HepG2 (cell line): ENCODE data around the gene APBB2. TPM values are rescaled to one million over a fixed set of nuclear protein-coding genes. Genes with fewer than 3 reads are reported as not detected.

Experiments used
- ATAC-seq: fragments of 200-7000 bp; cut with Tn5 transposase; 3 replicates; pipeline ENCODE4 v1.9.1; 2020; ENCODE audit warnings: mild to moderate bottlenecking, moderate library complexity
- BruUV-seq: library from RNA; stranded (reverse); fragments of 400-500 nt; replicated peaks from 2 replicates; lab custom pipeline; 2021; lab: Mats Ljungman, UMichigan
- CTCF ChIA-PET: fragments of 300-600 bp; formaldehyde crosslinking; extraction: SDS; loops from one replicate; lab custom pipeline; 2021; ENCODE audit warnings: low total read pairs, inconsistent platforms, low intra/inter-chr PET ratio; lab: Yijun Ruan, JAX
- POLR2A ChIA-PET: fragments of 350-600 bp; sonication (Branson Sonifier 250); formaldehyde crosslinking; loops from one replicate; lab custom pipeline; 2020; ENCODE audit warnings: antibody characterized with exemption, inconsistent platforms; lab: Yijun Ruan, JAX
- DNase-seq: peaks from one replicate; pipeline ENCODE4 v3.0.0-alpha.2; 2015; ENCODE audit warnings: low spot score
- FAIRE-seq: peaks from 3 replicates; lab custom pipeline; 2011; peaks lifted over from hg19 to GRCh38; lab: Jason Lieb, UNC
- H2AFZ ChIP-seq: one replicate; pipeline ENCODE4 v1.6.1; 2011; ENCODE audit warnings: low read length, inconsistent platforms
- H3K27ac ChIP-seq: fragments of 300-600 bp; 3 replicates; pipeline ENCODE4 v1.8.0; 2011; ENCODE audit warnings: mixed run types, mild to moderate bottlenecking, mixed read lengths, low read length, inconsistent platforms; ENCODE audit not compliant: insufficient read depth; ENCODE audit errors: extremely low read length
- H3K27me3 ChIP-seq, 2 experiments: fragments of 200-600 bp in 1 of 2; 2 replicates in 1 of 2; 3 replicates in 1 of 2; pipeline versions ENCODE4 v1.6.0 to v1.8.0; 2011; ENCODE audit warnings: low read length in 2 of 2, mild to moderate bottlenecking in 2 of 2, moderate library complexity in 2 of 2, inconsistent platforms in 1 of 2; ENCODE audit not compliant: insufficient read depth in 2 of 2, control insufficient read depth in 1 of 2
- H3K36me3 ChIP-seq, 2 experiments: fragments of 200-600 bp in 1 of 2; replicated peaks in 1 of 2; 2 replicates in 1 of 2; 3 replicates in 1 of 2; pipeline versions ENCODE4 v1.5.1 to v1.8.0; 2011; ENCODE audit warnings: low read length in 2 of 2, inconsistent platforms in 1 of 2; ENCODE audit not compliant: insufficient read depth in 2 of 2, control insufficient read depth in 1 of 2
- H3K4me1 ChIP-seq: 2 replicates; pipeline ENCODE4 v1.5.1; 2012; ENCODE audit warnings: low read length, inconsistent platforms; ENCODE audit not compliant: insufficient read depth
- H3K4me2 ChIP-seq: 2 replicates; pipeline ENCODE4 v1.6.0; 2011; ENCODE audit warnings: low read depth, low read length, inconsistent platforms
- H3K4me3 ChIP-seq, 3 experiments: fragments of 200-600 bp in 1 of 3; sonication (generic), shearing (Covaris generic) in 1 of 3; replicated peaks in 1 of 3; 2 replicates each; pipeline ENCODE4 v1.5.1; 2011 to 2016; ENCODE audit warnings: low read length in 3 of 3, inconsistent platforms in 2 of 3, low read depth in 2 of 3, mild to moderate bottlenecking in 2 of 3, control low read depth in 1 of 3, mixed read lengths in 1 of 3; ENCODE audit not compliant: insufficient read depth in 1 of 3
- H3K79me2 ChIP-seq: one replicate; pipeline ENCODE4 v1.6.1; 2011; ENCODE audit warnings: low read length, inconsistent platforms; ENCODE audit not compliant: insufficient read depth
- H3K9ac ChIP-seq: 2 replicates; pipeline ENCODE4 v1.6.0; 2011; ENCODE audit warnings: mild to moderate bottlenecking, low read depth, low read length, inconsistent platforms; ENCODE audit not compliant: insufficient read depth
- H3K9me3 ChIP-seq: 2 replicates; pipeline ENCODE4 v1.5.1; 2012; ENCODE audit warnings: mild to moderate bottlenecking, low read length
- H4K20me1 ChIP-seq: 2 replicates; pipeline ENCODE4 v1.6.0; 2011; ENCODE audit warnings: inconsistent platforms, mild to moderate bottlenecking, low read length, moderate library complexity; ENCODE audit not compliant: insufficient read depth
- GABPA ChIP-seq, 2 experiments: IDR thresholded peaks; 2 replicates each; pipeline ENCODE4 v1.6.1; 2011 to 2016; ENCODE audit warnings: low read depth in 2 of 2, low read length in 1 of 2, missing biosample characterization in 1 of 2, missing genetic modification characterization in 1 of 2
- KAT2B ChIP-seq: fragments of 150-350 bp; IDR thresholded peaks from 2 replicates; pipeline ENCODE4 v1.6.1; 2014; ENCODE audit warnings: low read depth, low read length, borderline replicate concordance
- MED8 ChIP-seq: sonication (generic); formaldehyde crosslinking; IDR thresholded peaks from 2 replicates; pipeline ENCODE4 v1.8.1; 2023; ENCODE audit warnings: mild to moderate bottlenecking, missing genetic modification reagents; ENCODE audit not compliant: insufficient replicate concordance
- TRIM24 ChIP-seq: sonication (generic); formaldehyde crosslinking; IDR thresholded peaks from 2 replicates; pipeline ENCODE4 v1.8.0; 2022; ENCODE audit warnings: mild to moderate bottlenecking, missing genetic modification reagents
- ZNF224 ChIP-seq: sonication (generic); formaldehyde crosslinking; IDR thresholded peaks from 2 replicates; pipeline ENCODE4 v1.5.0; 2020; ENCODE audit warnings: mild to moderate bottlenecking, missing genetic modification reagents
- ZNF446 ChIP-seq: sonication (generic); formaldehyde crosslinking; IDR thresholded peaks from 2 replicates; pipeline ENCODE4 v1.5.0; 2020; ENCODE audit warnings: mild to moderate bottlenecking, missing genetic modification reagents
- ZNF552 ChIP-seq: sonication (generic); formaldehyde crosslinking; IDR thresholded peaks from 2 replicates; pipeline ENCODE4 v1.9.0; 2022; ENCODE audit warnings: missing genetic modification reagents, mild to moderate bottlenecking, borderline replicate concordance
- ZNF672 ChIP-seq: sonication (generic); formaldehyde crosslinking; IDR thresholded peaks from 2 replicates; pipeline ENCODE4 v1.8.1; 2022; ENCODE audit warnings: missing genetic modification reagents
- WGBS: methylation state at CpG from one replicate; pipeline ENCODE4 v1.1.6; 2017; ENCODE audit warnings: low lambda C conversion rate; 5-methylcytosine and 5-hydroxymethylcytosine counted together
- in situ Hi-C: cut with HindIII; loops from 2 replicates; pipeline ENCODE4 v1.10.0; 2017; ENCODE audit warnings: low pct_unique_long_range_greater_than_20kb; ENCODE audit not compliant: extremely low pct_ligation_motif_present
- intact Hi-C: fragments of 100-400 bp; cut with micrococcal nuclease; formaldehyde crosslinking; loops from one replicate; pipeline ENCODE4 v1.10.0; 2022; ENCODE audit not compliant: unreplicated experiment
- polyA plus RNA-seq, 8 experiments: library from polyadenylated mRNA; depleted of rRNA in 3 of 8; stranded (reverse) in 7 of 8; unstranded in 1 of 8; fragments of >200 nt; fragmentation: Illumina TruSeq in 4 of 8; extraction: Trizol in 4 of 8; gene quantifications; 2 replicates each; pipeline versions ENCODE4 v1.2.1 to v1.2.3, GENCODE V29; 2011 to 2016; ENCODE audit warnings: low read depth in 4 of 8, missing spikeins in 1 of 8, mixed read lengths in 1 of 8; ENCODE audit not compliant: insufficient read depth in 1 of 8
- total RNA-seq, 5 experiments: library from RNA; depleted of rRNA; stranded (reverse); fragments of >200 nt; fragmentation: Illumina TruSeq; extraction: Trizol; gene quantifications; 2 replicates each; pipeline ENCODE4 v1.2.3, GENCODE V29; 2016; ENCODE audit warnings: low read depth in 1 of 5
- TF ChIP-seq, protein P1 (sequence below): sonication (generic); formaldehyde crosslinking; IDR thresholded peaks from 2 replicates; pipeline ENCODE4 v1.8.1; 2022; ENCODE audit warnings: low read depth, mild to moderate bottlenecking, missing genetic modification reagents
- TF ChIP-seq, protein P2 (sequence below): sonication (generic); formaldehyde crosslinking; IDR thresholded peaks from 2 replicates; pipeline ENCODE4 v1.8.0; 2022; ENCODE audit warnings: mild to moderate bottlenecking, missing genetic modification reagents, moderate library complexity
- TF ChIP-seq, protein P3 (sequence below): sonication (generic); formaldehyde crosslinking; IDR thresholded peaks from 2 replicates; pipeline ENCODE4 v1.5.1; 2020; ENCODE audit warnings: mild to moderate bottlenecking, moderate library complexity, missing genetic modification reagents
- TF ChIP-seq, protein P4 (sequence below): sonication (generic); formaldehyde crosslinking; IDR thresholded peaks from 2 replicates; pipeline ENCODE4 v1.5.0; 2020; ENCODE audit warnings: missing genetic modification reagents, mild to moderate bottlenecking, borderline replicate concordance

APBB2 gene
- total and polyA plus RNA-seq, 2 of the 13 experiments (the other 11 are each of a cell fraction or from before 2014, with no cell fraction given) = 11.7 to 17.0 TPM

DNA sequence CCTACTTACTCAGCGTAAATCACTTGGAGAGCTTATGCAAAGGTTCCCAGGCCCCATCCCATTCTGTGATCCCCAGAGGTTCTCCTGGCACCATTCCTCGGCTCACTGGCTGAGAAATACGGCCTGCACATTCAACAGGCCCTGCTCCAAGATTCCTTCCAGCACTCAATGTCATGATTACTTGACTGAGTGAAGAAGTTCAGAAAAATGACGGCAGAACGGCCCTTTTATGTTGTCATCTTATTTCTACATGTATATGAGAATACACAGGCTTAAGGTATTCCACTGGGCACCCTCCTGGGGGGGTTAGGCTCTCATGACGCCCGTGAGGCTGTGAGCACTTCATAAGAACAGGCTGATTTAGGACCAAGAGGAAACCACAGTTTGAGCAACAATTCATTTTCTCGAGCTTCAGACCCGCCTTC, 274.0 kb downstream of the APBB2 start (continued):
- TF ChIP-seq, protein P1, sequence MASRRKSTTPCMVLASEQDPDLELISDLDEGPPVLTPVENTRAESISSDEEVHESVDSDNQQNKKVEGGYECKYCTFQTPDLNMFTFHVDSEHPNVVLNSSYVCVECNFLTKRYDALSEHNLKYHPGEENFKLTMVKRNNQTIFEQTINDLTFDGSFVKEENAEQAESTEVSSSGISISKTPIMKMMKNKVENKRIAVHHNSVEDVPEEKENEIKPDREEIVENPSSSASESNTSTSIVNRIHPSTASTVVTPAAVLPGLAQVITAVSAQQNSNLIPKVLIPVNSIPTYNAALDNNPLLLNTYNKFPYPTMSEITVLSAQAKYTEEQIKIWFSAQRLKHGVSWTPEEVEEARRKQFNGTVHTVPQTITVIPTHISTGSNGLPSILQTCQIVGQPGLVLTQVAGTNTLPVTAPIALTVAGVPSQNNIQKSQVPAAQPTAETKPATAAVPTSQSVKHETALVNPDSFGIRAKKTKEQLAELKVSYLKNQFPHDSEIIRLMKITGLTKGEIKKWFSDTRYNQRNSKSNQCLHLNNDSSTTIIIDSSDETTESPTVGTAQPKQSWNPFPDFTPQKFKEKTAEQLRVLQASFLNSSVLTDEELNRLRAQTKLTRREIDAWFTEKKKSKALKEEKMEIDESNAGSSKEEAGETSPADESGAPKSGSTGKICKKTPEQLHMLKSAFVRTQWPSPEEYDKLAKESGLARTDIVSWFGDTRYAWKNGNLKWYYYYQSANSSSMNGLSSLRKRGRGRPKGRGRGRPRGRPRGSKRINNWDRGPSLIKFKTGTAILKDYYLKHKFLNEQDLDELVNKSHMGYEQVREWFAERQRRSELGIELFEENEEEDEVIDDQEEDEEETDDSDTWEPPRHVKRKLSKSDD (CRISPR knock-in tag) = no peak
- TF ChIP-seq ZNF552 (CRISPR knock-in tag) (no peak), MED8 (no peak), TRIM24 (CRISPR knock-in tag) (no peak), ZNF672 (CRISPR knock-in tag) (no peak), GABPA (IDR thresholded peaks at IDR 0.05; ENCODE audit: low read depth, low read length) (no peak), GABPA (CRISPR knock-in tag; IDR thresholded peaks at IDR 0.05; ENCODE audit: low read depth) (no peak)

DNA sequence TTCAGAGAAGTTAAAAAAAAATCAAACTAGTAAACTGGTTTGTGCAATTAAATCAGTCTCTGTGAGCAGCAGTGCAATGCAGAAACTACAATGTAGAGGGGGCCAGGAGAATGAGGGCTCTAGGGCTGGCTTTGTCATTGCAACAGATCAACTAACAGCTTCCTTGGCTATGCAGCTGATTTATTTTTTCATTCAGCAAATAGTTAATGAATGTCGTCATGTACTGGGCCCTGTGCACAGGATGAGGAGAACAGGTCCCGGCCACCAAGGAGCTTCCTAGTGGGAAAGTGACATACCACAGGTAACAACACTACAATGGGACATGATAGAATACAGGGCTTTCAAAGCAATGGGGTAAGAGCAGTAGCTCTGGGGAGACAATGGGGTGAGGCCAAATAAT, 274.5 kb downstream of the APBB2 start:
- intact Hi-C loops (no loop called here), in situ Hi-C loops (no loop called here)
- H4K20me1 ChIP-seq = no peaks in the 10 kb centered on the region
- no peak overlapping the region for H3K27ac ChIP-seq
- CTCF ChIA-PET = no interaction called here
- FAIRE-seq = no peak
- WGBS = 100% methylated on average over 2 of the region's 2 CpGs
- peaks cover 5 to 22% of the 10 kb centered on the region in 2 experiments; a peak in 4 of 5 replicates for H3K36me3 ChIP-seq
- ATAC-seq = no peak
- H3K9ac ChIP-seq = no peak overlapping the region
- no peaks in the 10 kb centered on the region for H3K9me3 ChIP-seq
- no peak overlapping the region for H3K4me3 ChIP-seq
- no peaks in the 10 kb centered on the region for H3K79me2 ChIP-seq
- no TSS peak for BruUV-seq
- TF ChIP-seq, protein P2, sequence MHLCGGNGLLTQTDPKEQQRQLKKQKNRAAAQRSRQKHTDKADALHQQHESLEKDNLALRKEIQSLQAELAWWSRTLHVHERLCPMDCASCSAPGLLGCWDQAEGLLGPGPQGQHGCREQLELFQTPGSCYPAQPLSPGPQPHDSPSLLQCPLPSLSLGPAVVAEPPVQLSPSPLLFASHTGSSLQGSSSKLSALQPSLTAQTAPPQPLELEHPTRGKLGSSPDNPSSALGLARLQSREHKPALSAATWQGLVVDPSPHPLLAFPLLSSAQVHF = no peak
- TF ChIP-seq ZNF224 (CRISPR knock-in tag) (no peak), KAT2B (no peak), ZNF446 (CRISPR knock-in tag) (no peak)
- TF ChIP-seq, protein P3, sequence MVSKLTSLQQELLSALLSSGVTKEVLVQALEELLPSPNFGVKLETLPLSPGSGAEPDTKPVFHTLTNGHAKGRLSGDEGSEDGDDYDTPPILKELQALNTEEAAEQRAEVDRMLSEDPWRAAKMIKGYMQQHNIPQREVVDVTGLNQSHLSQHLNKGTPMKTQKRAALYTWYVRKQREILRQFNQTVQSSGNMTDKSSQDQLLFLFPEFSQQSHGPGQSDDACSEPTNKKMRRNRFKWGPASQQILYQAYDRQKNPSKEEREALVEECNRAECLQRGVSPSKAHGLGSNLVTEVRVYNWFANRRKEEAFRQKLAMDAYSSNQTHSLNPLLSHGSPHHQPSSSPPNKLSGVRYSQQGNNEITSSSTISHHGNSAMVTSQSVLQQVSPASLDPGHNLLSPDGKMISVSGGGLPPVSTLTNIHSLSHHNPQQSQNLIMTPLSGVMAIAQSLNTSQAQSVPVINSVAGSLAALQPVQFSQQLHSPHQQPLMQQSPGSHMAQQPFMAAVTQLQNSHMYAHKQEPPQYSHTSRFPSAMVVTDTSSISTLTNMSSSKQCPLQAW = no peak
- TF ChIP-seq, protein P4, sequence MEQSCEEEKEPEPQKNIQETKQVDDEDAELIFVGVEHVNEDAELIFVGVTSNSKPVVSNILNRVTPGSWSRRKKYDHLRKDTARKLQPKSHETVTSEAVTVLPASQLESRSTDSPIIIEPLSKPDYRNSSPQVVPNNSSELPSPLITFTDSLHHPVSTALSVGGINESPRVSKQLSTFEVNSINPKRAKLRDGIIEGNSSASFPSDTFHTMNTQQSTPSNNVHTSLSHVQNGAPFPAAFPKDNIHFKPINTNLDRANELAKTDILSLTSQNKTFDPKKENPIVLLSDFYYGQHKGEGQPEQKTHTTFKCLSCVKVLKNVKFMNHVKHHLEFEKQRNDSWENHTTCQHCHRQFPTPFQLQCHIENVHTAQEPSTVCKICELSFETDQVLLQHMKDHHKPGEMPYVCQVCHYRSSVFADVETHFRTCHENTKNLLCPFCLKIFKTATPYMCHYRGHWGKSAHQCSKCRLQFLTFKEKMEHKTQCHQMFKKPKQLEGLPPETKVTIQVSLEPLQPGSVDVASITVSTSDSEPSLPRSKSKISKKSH (CRISPR knock-in tag) = no peak
- TF ChIP-seq, all 625 proteins: peak for 0
- no peak overlapping the region for H3K4me2 ChIP-seq
- POLR2A ChIA-PET = no interaction called here
- DNase-seq = no peak
- peaks cover 8% of the 10 kb centered on the region for H3K4me1 ChIP-seq
- H2AFZ ChIP-seq = no peak overlapping the region
- no peaks in the 10 kb centered on the region for H3K27me3 ChIP-seq
